ENCODE measurements around the gene ZAP70. TPM values are rescaled to one million over a fixed set of nuclear protein-coding genes. Genes with fewer than 3 reads are reported as not detected.

The ZAP70 gene
- total RNA-seq, 1 donor: not detected

GRCh38 chr2:97784953-97785352, 71.6 kb downstream of the ZAP70 start:
- TF ChIP-seq, protein P1, sequence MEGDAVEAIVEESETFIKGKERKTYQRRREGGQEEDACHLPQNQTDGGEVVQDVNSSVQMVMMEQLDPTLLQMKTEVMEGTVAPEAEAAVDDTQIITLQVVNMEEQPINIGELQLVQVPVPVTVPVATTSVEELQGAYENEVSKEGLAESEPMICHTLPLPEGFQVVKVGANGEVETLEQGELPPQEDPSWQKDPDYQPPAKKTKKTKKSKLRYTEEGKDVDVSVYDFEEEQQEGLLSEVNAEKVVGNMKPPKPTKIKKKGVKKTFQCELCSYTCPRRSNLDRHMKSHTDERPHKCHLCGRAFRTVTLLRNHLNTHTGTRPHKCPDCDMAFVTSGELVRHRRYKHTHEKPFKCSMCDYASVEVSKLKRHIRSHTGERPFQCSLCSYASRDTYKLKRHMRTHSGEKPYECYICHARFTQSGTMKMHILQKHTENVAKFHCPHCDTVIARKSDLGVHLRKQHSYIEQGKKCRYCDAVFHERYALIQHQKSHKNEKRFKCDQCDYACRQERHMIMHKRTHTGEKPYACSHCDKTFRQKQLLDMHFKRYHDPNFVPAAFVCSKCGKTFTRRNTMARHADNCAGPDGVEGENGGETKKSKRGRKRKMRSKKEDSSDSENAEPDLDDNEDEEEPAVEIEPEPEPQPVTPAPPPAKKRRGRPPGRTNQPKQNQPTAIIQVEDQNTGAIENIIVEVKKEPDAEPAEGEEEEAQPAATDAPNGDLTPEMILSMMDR (IDR thresholded peaks at IDR 0.05; ENCODE audit: insufficient read depth, low read length): no peak
- DNase-seq (ENCODE audit: low read depth): no peak

DNA sequence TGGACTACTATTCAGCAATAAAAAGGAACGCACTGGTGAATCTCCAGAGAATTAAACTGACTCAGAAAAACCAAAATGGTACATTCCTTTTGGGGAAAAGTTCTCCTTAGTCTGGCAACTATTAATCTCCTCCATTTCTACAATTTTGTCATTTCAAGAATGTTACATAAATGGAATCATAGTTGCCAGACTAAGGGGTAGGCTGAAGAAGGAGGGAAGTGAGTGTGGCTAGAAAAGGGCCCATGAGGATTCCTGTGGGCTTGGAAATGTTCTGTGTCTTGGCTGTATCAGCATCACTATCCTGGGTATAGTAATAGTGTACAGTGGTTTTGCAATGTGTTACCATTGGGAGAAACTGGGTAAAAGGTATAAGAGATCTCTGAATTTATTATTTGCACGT, 72.4 kb downstream of the ZAP70 start:
- DNase-seq (ENCODE audit: low read depth): peak; percentile 13
- no peak overlapping the region for H3K4me3 ChIP-seq (ENCODE audit: low read depth, low read length)
- TF ChIP-seq, protein P1 (IDR thresholded peaks at IDR 0.05; ENCODE audit: insufficient read depth, low read length): no peak

More at GRCh38 chr2:97784953-97785352, 71.6 kb downstream of the ZAP70 start:
- H3K4me3 ChIP-seq (ENCODE audit: low read depth, low read length): no peak overlapping the region

- TF ChIP-seq, protein P1 (IDR thresholded peaks at IDR 0.05; ENCODE audit: insufficient read depth, low read length): no peak
- H3K4me3 ChIP-seq (ENCODE audit: low read depth, low read length): no peak overlapping the region
Observed at GRCh38 chr2:97788986-97789644, 75.7 kb downstream of the ZAP70 start.

More at GRCh38 chr2:97788986-97789644, 75.7 kb downstream of the ZAP70 start:
- no peak for DNase-seq (ENCODE audit: low read depth)

Small RNAs within 50 kb of the gene (small RNA-seq; reads per million reads assigned to genes)
- gene RNU4-8P: not detected

Other genes starting within 250 kb of the ZAP70 start
- gene ANKRD36B, start 123.7 kb upstream of the ZAP70 start, total RNA-seq (ENCODE audit: low replicate concordance): 49.8 and 72.4 TPM in 2 replicates
- gene COX5B, start 67.5 kb upstream of the ZAP70 start, total RNA-seq (ENCODE audit: low replicate concordance): 83.4 and 198 TPM in 2 replicates
- gene ACTR1B, start 49.5 kb upstream of the ZAP70 start, total RNA-seq (ENCODE audit: low replicate concordance): 24.3 and 44.6 TPM in 2 replicates
- 1.9 and 2.0 TPM in 2 replicates for gene C2orf92, start 43.9 kb upstream of the ZAP70 start, total RNA-seq (ENCODE audit: low replicate concordance)